Measurements from ENCODE around the gene ERBIN.
A peak's percentile ranks its signal among the peaks of the same experiment; 100 is the strongest.

The ERBIN gene

GRCh38 chr5:65907135-65907534 lies 19.2 kb upstream of the ERBIN start:
- H3K79me1 ChIP-seq (replicated peaks; ENCODE audit: low read length, poor library complexity, severe bottlenecking) = no peaks in the 10 kb centered on the region

GRCh38 chr5:65910711-65911110 lies 15.7 kb upstream of the ERBIN start:
- Histone ChIP-seq H3K27me3 (ENCODE audit: control insufficient read depth in 1 of 2, insufficient read depth in 1 of 2, low read length in 2 of 2) (no peaks in the 10 kb centered on the region), H2BK12ac (ENCODE audit: low read length in 2 of 2) (no peak overlapping the region), H3K9me3 (ENCODE audit: control insufficient read depth, low read length) (no peaks in the 10 kb centered on the region), H3K4ac (ENCODE audit: low read depth in 1 of 2, low read length in 2 of 2) (no peak overlapping the region), H4K91ac (ENCODE audit: low read length) (no peak overlapping the region), H3K4me2 (ENCODE audit: low read length, poor library complexity, severe bottlenecking) (no peak overlapping the region), H3K4me1 (ENCODE audit: control insufficient read depth, insufficient read depth, low read depth, low read length) (peaks cover 2% of the 10 kb centered on the region), H2AFZ (ENCODE audit: low read depth, low read length) (no peak overlapping the region), H2BK5ac (ENCODE audit: low read depth, low read length, poor library complexity, severe bottlenecking) (no peak overlapping the region), H3K27ac (ENCODE audit: low read length, poor library complexity, severe bottlenecking) (no peak overlapping the region), H3K14ac (ENCODE audit: low read length in 2 of 2) (no peak overlapping the region), H2BK15ac (ENCODE audit: low read depth, poor library complexity, severe bottlenecking) (no peak overlapping the region), H3K9ac (ENCODE audit: low read length) (no peak overlapping the region), H3K18ac (ENCODE audit: low read depth in 1 of 2, low read length in 2 of 2) (no peak overlapping the region), H4K8ac (ENCODE audit: low read length) (no peak overlapping the region), H3K36me3 (ENCODE audit: control insufficient read depth in 1 of 2, insufficient read depth in 2 of 2, low read depth in 1 of 2, low read length in 2 of 2) (no peaks in the 10 kb centered on the region), H3K4me3 (ENCODE audit: insufficient read depth in 1 of 2, low read depth in 1 of 2, low read length in 2 of 2) (no peak overlapping the region), H2AK5ac (ENCODE audit: low read length, severe bottlenecking) (no peak overlapping the region), H3K23ac (ENCODE audit: low read length in 2 of 2) (no peak overlapping the region), H2BK120ac (ENCODE audit: low read depth, low read length) (no peak overlapping the region), H3K79me1 (replicated peaks; ENCODE audit: low read length, poor library complexity, severe bottlenecking) (no peaks in the 10 kb centered on the region)
- no peak for DNase-seq
- WGBS = 33% methylated on average over 1 of the region's 3 CpGs

More at GRCh38 chr5:65907135-65907534, 19.2 kb upstream of the ERBIN start:
- Histone ChIP-seq H4K8ac (ENCODE audit: low read length) (no peak overlapping the region), H2AK5ac (ENCODE audit: low read length, severe bottlenecking) (no peak overlapping the region), H2BK12ac (ENCODE audit: low read length in 2 of 2) (no peak overlapping the region), H3K27ac (ENCODE audit: low read length, poor library complexity, severe bottlenecking) (peak overlapping the region; percentile 47), H3K9me3 (ENCODE audit: control insufficient read depth, low read length) (no peaks in the 10 kb centered on the region), H2BK15ac (ENCODE audit: low read depth, poor library complexity, severe bottlenecking) (no peak overlapping the region), H3K4me1 (ENCODE audit: control insufficient read depth, insufficient read depth, low read depth, low read length) (no peaks in the 10 kb centered on the region), H3K9ac (ENCODE audit: low read length) (no peak overlapping the region), H3K14ac (ENCODE audit: low read length in 2 of 2) (no peak overlapping the region), H3K23ac (ENCODE audit: low read length in 2 of 2) (no peak overlapping the region), H3K4ac (ENCODE audit: low read depth in 1 of 2, low read length in 2 of 2) (no peak overlapping the region), H3K18ac (ENCODE audit: low read depth in 1 of 2, low read length in 2 of 2) (no peak overlapping the region), H3K4me2 (ENCODE audit: low read length, poor library complexity, severe bottlenecking) (no peak overlapping the region), H3K4me3 (ENCODE audit: insufficient read depth in 1 of 2, low read depth in 1 of 2, low read length in 2 of 2) (no peak overlapping the region), H2BK120ac (ENCODE audit: low read depth, low read length) (no peak overlapping the region), H2BK5ac (ENCODE audit: low read depth, low read length, poor library complexity, severe bottlenecking) (no peak overlapping the region), H3K36me3 (ENCODE audit: control insufficient read depth in 1 of 2, insufficient read depth in 2 of 2, low read depth in 1 of 2, low read length in 2 of 2) (no peaks in the 10 kb centered on the region), H2AFZ (ENCODE audit: low read depth, low read length) (no peak overlapping the region), H3K27me3 (ENCODE audit: control insufficient read depth in 1 of 2, insufficient read depth in 1 of 2, low read length in 2 of 2) (no peaks in the 10 kb centered on the region), H4K91ac (ENCODE audit: low read length) (no peak overlapping the region)
- DNase-seq = no peak
- no CpG with 5 or more reads among the region's 2 CpGs for WGBS

GRCh38 chr5:65912311-65912710 lies 14.1 kb upstream of the ERBIN start:
- no peak overlapping the region for H4K8ac ChIP-seq (ENCODE audit: low read length)
- DNase-seq = no peak
- H3K27ac ChIP-seq (ENCODE audit: low read length, poor library complexity, severe bottlenecking) = no peak overlapping the region
- H3K9ac ChIP-seq (ENCODE audit: low read length) = no peak overlapping the region
- no peaks in the 10 kb centered on the region for H3K27me3 ChIP-seq (ENCODE audit: control insufficient read depth in 1 of 2, insufficient read depth in 1 of 2, low read length in 2 of 2)
- H2BK5ac ChIP-seq (ENCODE audit: low read depth, low read length, poor library complexity, severe bottlenecking) = no peak overlapping the region
- no peak overlapping the region for H2AFZ ChIP-seq (ENCODE audit: low read depth, low read length)
- H3K4me2 ChIP-seq (ENCODE audit: low read length, poor library complexity, severe bottlenecking) = no peak overlapping the region
- H3K9me3 ChIP-seq (ENCODE audit: control insufficient read depth, low read length) = no peaks in the 10 kb centered on the region
- no peak overlapping the region for H2BK12ac ChIP-seq (ENCODE audit: low read length in 2 of 2)
- H3K79me1 ChIP-seq (replicated peaks; ENCODE audit: low read length, poor library complexity, severe bottlenecking) = no peaks in the 10 kb centered on the region
- H3K36me3 ChIP-seq (ENCODE audit: control insufficient read depth in 1 of 2, insufficient read depth in 2 of 2, low read depth in 1 of 2, low read length in 2 of 2) = no peaks in the 10 kb centered on the region
- no peak overlapping the region for H4K91ac ChIP-seq (ENCODE audit: low read length)
- no peak overlapping the region for H2AK5ac ChIP-seq (ENCODE audit: low read length, severe bottlenecking)
- no peak overlapping the region for H3K4me3 ChIP-seq (ENCODE audit: insufficient read depth in 1 of 2, low read depth in 1 of 2, low read length in 2 of 2)
- no peak overlapping the region for H3K23ac ChIP-seq (ENCODE audit: low read length in 2 of 2)
- peaks cover 2% of the 10 kb centered on the region for H3K4me1 ChIP-seq (ENCODE audit: control insufficient read depth, insufficient read depth, low read depth, low read length)
- H2BK15ac ChIP-seq (ENCODE audit: low read depth, poor library complexity, severe bottlenecking) = no peak overlapping the region
- no peak overlapping the region for H3K4ac ChIP-seq (ENCODE audit: low read depth in 1 of 2, low read length in 2 of 2)
- H3K18ac ChIP-seq (ENCODE audit: low read depth in 1 of 2, low read length in 2 of 2) = no peak overlapping the region
- 100% methylated on average over 1 of the region's 3 CpGs for WGBS
- H2BK120ac ChIP-seq (ENCODE audit: low read depth, low read length) = no peak overlapping the region
- no peak overlapping the region for H3K14ac ChIP-seq (ENCODE audit: low read length in 2 of 2)

- no peak overlapping the region for H2BK15ac ChIP-seq (ENCODE audit: low read depth, poor library complexity, severe bottlenecking)
- DNase-seq = peak; percentile 18
- no peak overlapping the region for H2BK12ac ChIP-seq (ENCODE audit: low read length in 2 of 2)
- no peak overlapping the region for H3K18ac ChIP-seq (ENCODE audit: low read depth in 1 of 2, low read length in 2 of 2)
- no peak overlapping the region for H4K91ac ChIP-seq (ENCODE audit: low read length)
- no peak overlapping the region for H3K4me3 ChIP-seq (ENCODE audit: insufficient read depth in 1 of 2, low read depth in 1 of 2, low read length in 2 of 2)
- H2BK5ac ChIP-seq (ENCODE audit: low read depth, low read length, poor library complexity, severe bottlenecking) = no peak overlapping the region
- H3K4ac ChIP-seq (ENCODE audit: low read depth in 1 of 2, low read length in 2 of 2) = no peak overlapping the region
- H3K4me2 ChIP-seq (ENCODE audit: low read length, poor library complexity, severe bottlenecking) = no peak overlapping the region
- peaks cover 2% of the 10 kb centered on the region for H3K4me1 ChIP-seq (ENCODE audit: control insufficient read depth, insufficient read depth, low read depth, low read length)
- H3K27ac ChIP-seq (ENCODE audit: low read length, poor library complexity, severe bottlenecking) = no peak overlapping the region
- H3K9me3 ChIP-seq (ENCODE audit: control insufficient read depth, low read length) = no peaks in the 10 kb centered on the region
- whole genome bisulfite sequencing = 100% methylated on average over 2 of the region's 3 CpGs
- H3K79me1 ChIP-seq (replicated peaks; ENCODE audit: low read length, poor library complexity, severe bottlenecking) = no peaks in the 10 kb centered on the region
- H3K27me3 ChIP-seq (ENCODE audit: control insufficient read depth in 1 of 2, insufficient read depth in 1 of 2, low read length in 2 of 2) = no peaks in the 10 kb centered on the region
- no peaks in the 10 kb centered on the region for H3K36me3 ChIP-seq (ENCODE audit: control insufficient read depth in 1 of 2, insufficient read depth in 2 of 2, low read depth in 1 of 2, low read length in 2 of 2)
- H4K8ac ChIP-seq (ENCODE audit: low read length) = no peak overlapping the region
- H3K23ac ChIP-seq (ENCODE audit: low read length in 2 of 2) = no peak overlapping the region
- no peak overlapping the region for H2BK120ac ChIP-seq (ENCODE audit: low read depth, low read length)
- no peak overlapping the region for H2AK5ac ChIP-seq (ENCODE audit: low read length, severe bottlenecking)
- no peak overlapping the region for H2AFZ ChIP-seq (ENCODE audit: low read depth, low read length)
- no peak overlapping the region for H3K9ac ChIP-seq (ENCODE audit: low read length)
- H3K14ac ChIP-seq (ENCODE audit: low read length in 2 of 2) = no peak overlapping the region
Observed at GRCh38 chr5:65913519-65913918, 12.9 kb upstream of the ERBIN start.

All from mesenchymal stem cell (in vitro differentiated cells and primary cell).